CD4-positive, CD25-positive, alpha-beta regulatory T cell (primary cell): ENCODE results near the gene SMCO1. TPM values are rescaled to one million over a fixed set of nuclear protein-coding genes. Genes with fewer than 3 reads are reported as not detected.

Experiments
- ATAC-seq, 2 donors: fragments of 150-1000 bp; cut with Tn5 transposase; one replicate each; pipeline ENCODE4 v1.10.0; 2021; ENCODE audit warnings: low read depth in 2 of 2, moderate number of reproducible peaks in 2 of 2, moderate library complexity in 1 of 2
- DNase-seq, 3 donors: peaks; one replicate each; pipeline versions ENCODE4 v3.0.0 to v3.0.0-alpha.2; 2012 to 2022; ENCODE audit warnings: mixed read lengths in 1 of 3
- H3K27ac ChIP-seq: one replicate; pipeline ENCODE4 v1.7.0; 2013; ENCODE audit warnings: mild to moderate bottlenecking, low read length; ENCODE audit not compliant: insufficient read depth, poor library complexity, severe bottlenecking
- H3K27me3 ChIP-seq: one replicate; pipeline ENCODE4 v1.7.0; 2013; ENCODE audit warnings: low read length; ENCODE audit not compliant: control insufficient read depth, insufficient read depth
- H3K36me3 ChIP-seq: one replicate; pipeline ENCODE4 v1.7.0; 2013; ENCODE audit warnings: mild to moderate bottlenecking, low read length, moderate library complexity; ENCODE audit not compliant: control insufficient read depth, insufficient read depth
- H3K4me1 ChIP-seq: 2 replicates; pipeline ENCODE4 v1.7.0; 2013; ENCODE audit warnings: mild to moderate bottlenecking, low read length; ENCODE audit not compliant: insufficient read depth, control insufficient read depth, poor library complexity, severe bottlenecking
- H3K4me3 ChIP-seq: one replicate; pipeline ENCODE4 v1.7.0; 2013; ENCODE audit warnings: low read depth, mild to moderate bottlenecking, low read length, moderate library complexity
- H3K9me3 ChIP-seq, 2 experiments: 1 replicate in 1 of 2; 2 replicates in 1 of 2; pipeline ENCODE4 v1.7.0; 2013; ENCODE audit warnings: low read length in 2 of 2, mild to moderate bottlenecking in 1 of 2, moderate library complexity in 1 of 2; ENCODE audit not compliant: control insufficient read depth in 2 of 2
- H3K27ac Mint-ChIP-seq, 3 donors: one replicate each; pipeline ENCODE4 v1.8.0; 2020 to 2022; ENCODE audit warnings: mild to moderate bottlenecking in 3 of 3, mixed read lengths in 3 of 3, moderate library complexity in 2 of 3
- H3K27me3 Mint-ChIP-seq: one replicate; pipeline ENCODE4 v1.8.0; 2022; ENCODE audit warnings: mild to moderate bottlenecking, mixed read lengths
- H3K36me3 Mint-ChIP-seq: one replicate; pipeline ENCODE4 v1.8.0; 2020; ENCODE audit warnings: mixed read lengths
- H3K4me1 Mint-ChIP-seq, 4 donors: one replicate each; pipeline ENCODE4 v1.8.0; 2020 to 2022; ENCODE audit warnings: mixed read lengths in 4 of 4, mild to moderate bottlenecking in 1 of 4
- H3K4me3 Mint-ChIP-seq, 4 donors: one replicate each; pipeline ENCODE4 v1.8.0; 2020 to 2022; ENCODE audit warnings: mild to moderate bottlenecking in 4 of 4, mixed read lengths in 4 of 4, moderate library complexity in 3 of 4
- H3K9me3 Mint-ChIP-seq, 7 donors: one replicate each; pipeline ENCODE4 v1.8.0; 2020 to 2022; ENCODE audit warnings: mixed read lengths in 7 of 7, mild to moderate bottlenecking in 3 of 7, moderate library complexity in 2 of 7
- polyA plus RNA-seq, 4 donors: library from polyadenylated mRNA; unstranded; fragments of 300-500 nt; fragmentation: Illumina TruSeq; gene quantifications; one replicate each; pipeline ENCODE4 v1.2.3, GENCODE V29; 2021
- total RNA-seq: library from RNA; stranded (reverse); gene quantifications from one replicate; pipeline ENCODE4 v1.2.3, GENCODE V29; 2022

The SMCO1 gene
- total and polyA plus RNA-seq, 5 donors from 2014 or later, result not detected

DNA sequence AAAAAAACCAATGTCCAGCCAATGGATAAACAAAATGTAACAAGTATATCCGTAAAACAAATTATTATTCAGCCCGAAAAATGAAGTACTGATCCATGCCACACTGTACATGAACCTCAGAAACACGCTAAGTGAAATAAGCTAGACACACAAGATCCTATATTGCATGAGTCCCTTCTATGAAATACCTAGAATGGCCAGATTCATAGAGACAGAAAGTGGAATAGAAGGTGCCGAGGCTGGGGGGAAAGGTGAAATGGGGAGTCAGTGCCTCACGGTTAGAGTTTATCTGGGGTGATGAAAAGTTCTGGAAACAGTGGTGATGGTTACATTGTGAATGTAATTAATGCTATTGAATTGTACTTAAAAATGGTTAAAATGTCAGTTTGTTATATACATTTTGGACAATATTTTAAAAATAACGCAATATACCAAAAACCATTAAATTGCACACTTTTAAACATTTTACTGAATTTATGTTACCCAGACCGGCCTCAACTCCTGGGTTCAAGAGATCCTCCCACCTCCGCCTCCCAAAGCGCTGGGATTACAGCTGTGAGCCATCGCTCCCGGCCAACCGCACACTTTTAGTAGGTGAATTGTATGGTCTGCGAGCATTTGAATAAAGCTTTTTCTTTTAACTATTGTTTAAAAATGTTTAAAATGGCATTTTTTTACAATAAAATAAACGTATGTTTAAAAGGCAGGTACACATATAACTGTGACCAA is 13.7 kb downstream of the SMCO1 start:
- DNase-seq (peak in 1 of 3 donors; percentile 20), ATAC-seq (no peak)
- peaks cover 44% of the 10 kb centered on the region for H3K4me1 ChIP-seq
- peaks cover 15% of the 10 kb centered on the region for H3K36me3 Mint-ChIP-seq
- peaks cover 0 to 4% (median 2%) of the 10 kb centered on the region in 7 donors for H3K9me3 Mint-ChIP-seq
- H3K27ac ChIP-seq, result peak overlapping the region; percentile 21
- peak overlapping the region; percentile 95 to 100 (median 98) for H3K4me3 Mint-ChIP-seq
- H3K27me3 Mint-ChIP-seq, result peaks cover 6% of the 10 kb centered on the region
- H3K27ac Mint-ChIP-seq, result peak overlapping the region; percentile 83 to 99 (median 85)
- peaks cover 10% of the 10 kb centered on the region for H3K36me3 ChIP-seq
- no peaks in the 10 kb centered on the region for H3K27me3 ChIP-seq
- no peaks in the 10 kb centered on the region for H3K9me3 ChIP-seq
- peaks cover 33 to 51% (median 36%) of the 10 kb centered on the region in 4 donors for H3K4me1 Mint-ChIP-seq
- H3K4me3 ChIP-seq, result peak overlapping the region; percentile 99

DNA sequence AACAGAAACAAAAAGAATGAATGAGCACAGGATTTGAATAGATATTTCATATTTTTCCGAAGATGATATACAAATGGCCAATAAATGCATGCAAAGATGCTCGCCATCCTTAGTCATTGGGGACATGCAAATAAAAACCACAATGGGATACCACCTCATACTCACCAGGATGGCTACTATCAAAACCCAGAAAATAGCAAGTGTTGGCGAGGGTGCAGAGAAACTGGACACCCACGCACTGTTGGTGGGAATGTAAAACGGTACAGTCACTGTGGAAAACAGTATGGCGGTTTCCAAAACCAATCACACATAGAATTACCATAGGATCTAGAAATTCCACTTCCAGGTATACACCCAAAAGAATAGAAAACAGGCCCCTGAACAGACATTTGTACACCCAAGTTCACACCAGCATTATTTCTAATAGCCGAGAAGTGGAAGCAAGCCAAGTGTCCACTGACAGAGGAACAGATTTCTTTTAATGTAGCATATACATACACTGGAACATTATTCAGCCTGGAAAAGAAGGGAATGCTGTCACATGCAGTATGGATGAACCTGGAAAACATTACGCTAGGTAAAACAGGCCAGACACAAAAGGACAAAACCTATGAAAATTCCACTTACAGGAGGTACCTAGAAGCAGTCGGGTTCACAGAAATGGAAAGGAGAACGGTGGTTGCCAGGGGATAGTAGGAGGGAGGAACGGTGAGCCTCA is 15.2 kb downstream of the SMCO1 start:
- H3K27ac Mint-ChIP-seq, result peak overlapping the region; percentile 83 to 99 (median 89)
- H3K9me3 Mint-ChIP-seq, result no peaks in the 10 kb centered on the region
- Histone ChIP-seq H3K36me3 (peaks cover 21% of the 10 kb centered on the region), H3K27me3 (no peaks in the 10 kb centered on the region), H3K27ac (no peak overlapping the region), H3K4me1 (peaks cover 48% of the 10 kb centered on the region), H3K4me3 (peak overlapping the region; percentile 88), H3K9me3 (no peaks in the 10 kb centered on the region)
- peaks cover 43 to 60% (median 45%) of the 10 kb centered on the region in 4 donors for H3K4me1 Mint-ChIP-seq
- H3K27me3 Mint-ChIP-seq, result no peaks in the 10 kb centered on the region
- ATAC-seq (no peak), DNase-seq (no peak)
- peak overlapping the region; percentile 95 to 100 (median 98) for H3K4me3 Mint-ChIP-seq
- H3K36me3 Mint-ChIP-seq, result peaks cover 21% of the 10 kb centered on the region

DNA sequence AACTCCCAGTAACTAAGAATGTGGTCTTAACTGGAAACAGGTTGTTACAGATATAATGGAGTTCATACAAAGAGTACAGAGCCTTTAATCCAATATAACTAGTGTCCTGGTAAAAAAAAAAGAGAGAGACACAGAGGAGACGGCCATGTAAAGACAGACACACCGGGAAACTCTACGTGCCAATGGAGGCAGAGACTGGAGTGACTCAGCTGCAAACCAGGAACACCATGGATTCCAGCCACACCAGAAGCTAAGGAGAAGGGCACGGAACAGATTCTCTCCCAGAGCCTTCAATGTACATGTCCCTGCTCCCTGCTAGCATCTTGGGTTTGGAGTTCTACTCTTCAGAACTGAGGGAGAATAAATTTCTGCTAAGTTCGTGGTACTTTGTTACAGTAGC is 16.1 kb downstream of the SMCO1 start:
- Histone ChIP-seq H3K4me3 (peak overlapping the region; percentile 52), H3K4me1 (peaks cover 44% of the 10 kb centered on the region), H3K27me3 (no peaks in the 10 kb centered on the region), H3K36me3 (peaks cover 21% of the 10 kb centered on the region), H3K27ac (no peak overlapping the region), H3K9me3 (no peaks in the 10 kb centered on the region)
- DNase-seq (no peak), ATAC-seq (no peak)
- Mint-ChIP-seq H3K27ac (peak overlapping the region in 2 of 3 donors; percentile 13 to 99), H3K36me3 (peaks cover 22% of the 10 kb centered on the region), H3K4me1 (peaks cover 43 to 62% (median 49%) of the 10 kb centered on the region in 4 donors), H3K27me3 (no peaks in the 10 kb centered on the region), H3K4me3 (peak overlapping the region; percentile 95 to 100 (median 98)), H3K9me3 (no peaks in the 10 kb centered on the region)

DNA sequence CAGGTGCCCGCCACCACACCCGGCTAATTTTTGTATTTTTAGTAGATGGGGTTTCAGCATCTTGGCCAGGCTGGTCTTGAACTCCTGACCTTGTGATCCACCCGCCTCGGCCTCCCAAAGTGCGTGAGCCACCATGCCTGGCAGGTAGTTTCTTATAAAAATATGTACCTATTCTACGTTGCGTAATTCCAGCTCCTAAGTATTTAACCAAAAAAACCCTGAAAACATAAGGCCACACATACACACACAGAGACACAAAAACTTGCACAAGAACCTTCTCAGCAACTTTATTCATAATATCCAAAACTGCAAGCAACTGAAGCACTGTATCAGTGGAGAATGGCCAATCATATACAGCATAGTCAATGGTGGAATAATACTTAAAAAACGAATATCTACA is 16.8 kb downstream of the SMCO1 start:
- Mint-ChIP-seq H3K4me1 (peaks cover 43 to 63% (median 50%) of the 10 kb centered on the region in 4 donors), H3K36me3 (peaks cover 22% of the 10 kb centered on the region), H3K9me3 (no peaks in the 10 kb centered on the region), H3K27me3 (no peaks in the 10 kb centered on the region), H3K27ac (peak overlapping the region; percentile 20 to 99 (median 80)), H3K4me3 (peak overlapping the region; percentile 11 to 97 (median 47))
- DNase-seq, result no peak
- H3K27me3 ChIP-seq, result no peaks in the 10 kb centered on the region
- ATAC-seq, result no peak
- peaks cover 21% of the 10 kb centered on the region for H3K36me3 ChIP-seq
- no peak overlapping the region for H3K4me3 ChIP-seq
- no peak overlapping the region for H3K27ac ChIP-seq
- no peaks in the 10 kb centered on the region for H3K9me3 ChIP-seq
- peaks cover 43% of the 10 kb centered on the region for H3K4me1 ChIP-seq

DNA sequence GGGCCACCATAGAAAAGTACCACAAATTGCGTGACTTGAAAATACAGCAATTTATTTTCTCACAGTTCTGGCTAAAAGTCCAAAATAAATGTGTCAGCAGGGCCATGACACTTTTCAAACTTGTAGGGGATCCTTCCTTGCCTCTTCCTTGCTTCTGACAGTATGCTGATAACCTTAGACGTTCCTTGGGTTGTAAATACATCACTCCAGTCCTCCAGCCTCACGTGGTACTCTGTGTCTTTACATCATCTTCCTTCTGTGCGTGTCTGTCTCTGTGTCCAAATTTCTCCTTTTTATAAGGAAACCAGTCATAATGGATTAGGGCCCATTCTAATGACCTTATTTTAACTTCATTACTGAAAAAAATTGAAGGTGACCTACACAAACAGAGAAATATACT is 19.0 kb downstream of the SMCO1 start:
- DNase-seq (no peak), ATAC-seq (no peak)
- H3K4me3 Mint-ChIP-seq, result peak overlapping the region in 1 of 4 donors; percentile 63
- peaks cover 49 to 67% (median 53%) of the 10 kb centered on the region in 4 donors for H3K4me1 Mint-ChIP-seq
- no peaks in the 10 kb centered on the region for H3K9me3 ChIP-seq
- peaks cover 21% of the 10 kb centered on the region for H3K36me3 ChIP-seq
- H3K9me3 Mint-ChIP-seq, result no peaks in the 10 kb centered on the region
- no peak overlapping the region for H3K4me3 ChIP-seq
- H3K36me3 Mint-ChIP-seq, result peaks cover 27% of the 10 kb centered on the region
- H3K27me3 ChIP-seq, result no peaks in the 10 kb centered on the region
- peak overlapping the region in 1 of 3 donors; percentile 25 for H3K27ac Mint-ChIP-seq
- no peaks in the 10 kb centered on the region for H3K27me3 Mint-ChIP-seq
- no peak overlapping the region for H3K27ac ChIP-seq
- peaks cover 26% of the 10 kb centered on the region for H3K4me1 ChIP-seq

DNA sequence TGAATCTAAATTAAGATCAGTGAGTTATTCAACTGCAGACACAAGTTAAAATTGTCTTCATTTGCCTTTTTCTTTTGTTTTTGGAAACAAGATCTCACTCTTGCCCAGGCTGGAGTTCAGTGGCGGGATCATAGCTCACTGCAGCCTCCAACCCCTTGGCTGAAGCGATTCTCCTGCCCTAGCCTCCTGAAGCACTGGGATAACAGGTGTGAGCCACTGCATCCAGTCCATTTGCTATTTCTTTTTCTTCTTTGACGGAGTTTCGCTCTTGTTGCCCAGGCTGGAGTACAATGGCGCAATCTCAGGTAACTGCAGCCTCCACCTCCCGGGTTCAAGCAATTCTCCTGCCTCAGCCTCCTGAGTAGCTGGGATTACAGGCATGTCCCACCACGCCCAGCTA is 21.9 kb downstream of the SMCO1 start:
- Mint-ChIP-seq H3K36me3 (peaks cover 14% of the 10 kb centered on the region), H3K9me3 (no peaks in the 10 kb centered on the region), H3K27ac (peak overlapping the region in 2 of 3 donors; percentile 22 to 77), H3K4me3 (no peak overlapping the region), H3K27me3 (no peaks in the 10 kb centered on the region), H3K4me1 (peaks cover 35 to 57% (median 45%) of the 10 kb centered on the region in 4 donors)
- DNase-seq (no peak), ATAC-seq (no peak)
- no peak overlapping the region for H3K27ac ChIP-seq
- peaks cover 14% of the 10 kb centered on the region for H3K4me1 ChIP-seq
- H3K4me3 ChIP-seq, result no peak overlapping the region
- H3K9me3 ChIP-seq, result no peaks in the 10 kb centered on the region
- H3K27me3 ChIP-seq, result no peaks in the 10 kb centered on the region
- H3K36me3 ChIP-seq, result peaks cover 18% of the 10 kb centered on the region

DNA sequence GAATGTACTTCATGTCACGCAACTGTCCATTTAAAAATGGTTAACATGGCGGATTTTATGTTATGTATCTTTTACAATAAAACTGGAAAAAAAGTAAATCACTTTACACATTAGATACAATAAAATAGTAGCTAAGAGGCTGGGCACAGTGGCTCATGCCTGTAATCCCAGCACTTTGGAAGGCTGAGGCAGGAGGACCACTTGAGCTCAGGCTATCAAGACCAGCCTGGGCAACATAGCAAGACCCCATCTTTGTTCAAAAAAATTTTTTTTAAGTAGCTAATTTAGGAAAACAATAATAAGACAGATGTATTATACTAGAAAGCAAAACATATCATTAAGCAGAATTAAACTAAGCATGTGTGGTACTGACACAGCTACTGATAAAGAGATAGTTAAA is 23.1 kb downstream of the SMCO1 start:
- Mint-ChIP-seq H3K9me3 (no peaks in the 10 kb centered on the region), H3K27me3 (no peaks in the 10 kb centered on the region), H3K36me3 (peaks cover 19% of the 10 kb centered on the region), H3K4me1 (peaks cover 33 to 49% (median 43%) of the 10 kb centered on the region in 4 donors), H3K27ac (no peak overlapping the region), H3K4me3 (no peak overlapping the region)
- Histone ChIP-seq H3K4me3 (no peak overlapping the region), H3K27ac (no peak overlapping the region), H3K4me1 (peaks cover 14% of the 10 kb centered on the region), H3K27me3 (no peaks in the 10 kb centered on the region), H3K9me3 (no peaks in the 10 kb centered on the region), H3K36me3 (peaks cover 24% of the 10 kb centered on the region)
- DNase-seq (no peak), ATAC-seq (no peak)
